Measurements from ENCODE around the gene IL17A.
A peak's percentile ranks its signal among the peaks of the same experiment; 100 is the strongest.

IL17A gene

DNA sequence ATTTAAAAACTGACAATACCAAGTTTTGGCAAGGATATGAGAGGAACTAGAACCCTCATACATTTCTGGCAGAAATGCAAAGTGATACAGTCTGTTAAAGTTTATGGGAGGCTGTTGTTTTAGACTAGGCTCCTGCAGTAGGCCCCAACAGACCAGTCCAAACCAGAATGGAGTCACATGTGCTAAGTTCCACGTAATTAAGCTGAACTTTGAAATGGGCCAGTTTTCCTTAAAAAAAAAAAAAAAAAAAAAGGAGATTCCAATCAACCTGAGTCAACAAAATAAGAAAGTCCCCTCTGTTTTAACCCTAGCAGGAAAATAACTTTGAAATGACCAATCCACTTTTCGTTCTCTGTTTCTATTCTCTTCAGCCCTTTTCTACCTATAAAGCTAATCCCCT is 31.6 kb downstream of the IL17A start:
- DNase-seq = no peak

GRCh38 chr6:52221302-52221701 is 35.1 kb downstream of the IL17A start:
- DNase-seq = no peak

DNA sequence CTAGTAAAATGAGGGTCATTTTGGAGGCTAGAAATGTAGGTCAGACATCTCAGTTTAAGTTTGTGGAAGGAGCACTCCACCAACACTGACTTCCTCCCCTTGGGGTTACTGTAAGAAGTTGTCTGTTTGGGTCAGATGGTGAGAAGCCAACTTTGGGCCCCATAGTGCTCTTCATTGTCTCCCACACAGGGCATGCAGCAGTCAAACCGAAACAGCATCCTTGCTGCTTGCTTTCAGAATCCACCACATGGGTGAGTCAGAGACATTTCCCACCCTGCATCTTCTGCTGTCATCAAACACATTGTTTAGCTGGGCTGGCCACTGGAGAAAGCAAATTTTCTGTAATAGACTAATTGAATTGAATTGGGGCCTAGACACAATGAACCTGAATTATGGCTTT is 41.3 kb downstream of the IL17A start:
- no peak for DNase-seq

DNA sequence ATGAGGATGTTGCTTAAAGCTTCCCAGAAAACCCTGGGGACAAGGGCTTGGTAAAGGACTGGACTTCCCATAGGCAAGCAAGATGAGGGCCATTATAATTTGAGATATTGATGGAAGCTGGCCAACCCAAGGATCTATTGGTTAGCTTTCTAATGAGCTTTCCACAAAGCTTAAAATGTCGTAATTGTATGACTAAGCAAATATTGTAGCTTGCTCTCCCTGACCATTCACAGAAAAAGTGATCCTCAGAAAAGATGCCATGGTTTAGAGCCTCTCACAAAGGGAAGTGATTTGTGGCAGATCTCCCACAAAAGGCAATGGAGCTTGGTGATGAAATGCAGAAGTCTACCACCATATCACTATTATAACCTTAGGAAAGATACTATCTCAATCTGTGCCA is 44.5 kb downstream of the IL17A start:
- DNase-seq = no peak

- DNase-seq = no peak
Measured at GRCh38 chr6:52231406-52232127, 45.4 kb downstream of the IL17A start.

- DNase-seq = no peak
Measured at GRCh38 chr6:52233005-52233404, 46.8 kb downstream of the IL17A start.

DNA sequence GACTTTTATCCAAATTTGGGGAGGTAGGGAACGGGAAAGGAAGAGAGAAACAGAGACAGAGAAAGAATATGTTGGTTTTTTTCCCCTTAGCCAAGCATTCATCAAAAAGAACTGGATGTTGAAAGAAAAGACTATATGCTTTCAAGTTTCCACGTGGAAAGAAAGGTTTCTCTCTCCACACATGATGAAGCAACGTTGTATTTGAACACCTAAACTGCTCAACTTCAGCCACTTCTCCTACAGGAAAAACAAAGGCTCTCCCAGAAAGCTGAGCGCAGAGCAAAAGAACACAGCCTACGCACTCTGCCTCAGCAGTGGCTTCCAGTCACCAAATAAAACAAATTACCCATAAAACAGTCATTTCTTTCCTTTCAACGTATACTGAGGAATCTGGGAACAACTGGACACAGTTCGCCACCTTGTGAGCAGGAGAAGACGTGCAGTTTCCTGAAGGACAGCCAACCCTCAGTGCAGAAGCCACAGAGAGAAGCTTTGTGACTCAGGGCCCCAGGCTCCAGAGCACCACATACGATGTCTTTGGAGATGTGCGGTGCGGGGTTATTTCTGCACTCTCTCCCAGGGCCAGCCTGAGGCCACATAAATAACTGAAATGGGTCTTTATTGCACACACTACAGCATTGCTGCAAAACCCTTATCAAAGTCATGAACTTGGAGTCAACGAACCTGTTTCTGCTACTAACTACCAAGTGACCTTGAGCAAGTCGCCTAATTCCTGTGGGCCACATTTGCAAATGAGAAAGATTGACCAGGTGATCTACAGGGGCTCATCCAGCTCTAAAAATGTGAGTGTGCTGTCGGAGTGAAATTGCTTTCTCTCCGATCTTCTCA is 48.0 kb downstream of the IL17A start:
- peak; percentile 64 for DNase-seq

All from NCI-H82 (cell line).